Caco-2 (cell line): ENCODE results near the gene PROSER2. TPM values are rescaled to one million over a fixed set of nuclear protein-coding genes. Genes with fewer than 3 reads are reported as not detected.
A peak's percentile ranks its signal among the peaks of the same experiment; 100 is the strongest.

ENCODE experiments used
- BruUV-seq: library from RNA; stranded (reverse); fragments of 400-500 nt; replicated peaks from 2 replicates; lab custom pipeline; 2021; lab: Mats Ljungman, UMichigan
- CTCF ChIA-PET: fragments of 300-600 bp; sonication (Branson Sonifier 250); formaldehyde crosslinking; loops from one replicate; lab custom pipeline; 2022; ENCODE audit warnings: antibody characterized with exemption; lab: Charles Lee
- POLR2A ChIA-PET: fragments of 300-600 bp; sonication (Branson Sonifier 250); formaldehyde crosslinking; loops from one replicate; lab custom pipeline; 2022; ENCODE audit warnings: antibody characterized with exemption; lab: Charles Lee
- DNase-seq, 2 experiments: peaks; one replicate each; pipeline versions ENCODE4 v3.0.0 to v3.0.0-alpha.2; 2020 to 2022
- H3K27me3 ChIP-seq: replicated peaks from 2 replicates; pipeline ENCODE4 v1.6.0; 2011; ENCODE audit warnings: low read length; ENCODE audit not compliant: control insufficient read depth, insufficient read depth
- H3K36me3 ChIP-seq: 2 replicates; pipeline ENCODE4 v1.5.1; 2011; ENCODE audit warnings: low read length; ENCODE audit not compliant: control insufficient read depth, insufficient read depth
- H3K4me1 ChIP-seq: fragments of 250-450 bp; sonication (Bioruptor Pico); 2 replicates; pipeline ENCODE4 v1.5.1; 2020; ENCODE audit warnings: mild to moderate bottlenecking
- H3K4me3 ChIP-seq: 2 replicates; pipeline ENCODE4 v1.5.1; 2011; ENCODE audit warnings: low read depth, mild to moderate bottlenecking, control low read depth, low read length
- H3K9me3 ChIP-seq: fragments of 250-450 bp; sonication (Bioruptor Pico); 2 replicates; pipeline ENCODE4 v1.5.1; 2020; ENCODE audit warnings: mild to moderate bottlenecking, moderate library complexity
- H3K27ac Mint-ChIP-seq: one replicate; pipeline ENCODE4 v1.8.0; 2022; ENCODE audit warnings: mixed read lengths; ENCODE audit not compliant: unreplicated experiment
- H3K27me3 Mint-ChIP-seq: one replicate; pipeline ENCODE4 v1.8.0; 2022; ENCODE audit warnings: mixed read lengths; ENCODE audit not compliant: insufficient read depth, unreplicated experiment
- H3K36me3 Mint-ChIP-seq: one replicate; pipeline ENCODE4 v1.8.0; 2022; ENCODE audit warnings: mild to moderate bottlenecking, mixed read lengths; ENCODE audit not compliant: insufficient read depth, unreplicated experiment
- H3K4me1 Mint-ChIP-seq: one replicate; pipeline ENCODE4 v1.8.0; 2022; ENCODE audit warnings: low read depth, mixed read lengths; ENCODE audit not compliant: unreplicated experiment
- H3K4me3 Mint-ChIP-seq: one replicate; pipeline ENCODE4 v1.8.0; 2022; ENCODE audit warnings: mild to moderate bottlenecking, moderate library complexity, mixed read lengths; ENCODE audit not compliant: unreplicated experiment
- H3K9me3 Mint-ChIP-seq: one replicate; pipeline ENCODE4 v1.8.0; 2022; ENCODE audit warnings: mixed read lengths; ENCODE audit not compliant: unreplicated experiment
- CTCF ChIP-seq, 2 experiments: fragments of 200-600 bp in 1 of 2; IDR thresholded peaks; 1 replicate in 1 of 2; 2 replicates in 1 of 2; pipeline versions ENCODE4 v1.5.1 to v1.8.0; 2011 to 2022; ENCODE audit warnings: antibody characterized with exemption in 1 of 2, control low read depth in 1 of 2, inconsistent platforms in 1 of 2, low read depth in 1 of 2, low read length in 1 of 2, mild to moderate bottlenecking in 1 of 2, moderate library complexity in 1 of 2; ENCODE audit not compliant: insufficient read depth in 1 of 2, severe bottlenecking in 1 of 2, unreplicated experiment in 1 of 2
- intact Hi-C: fragments of 100-400 bp; cut with micrococcal nuclease; formaldehyde crosslinking; loops from one replicate; pipeline ENCODE4 v1.10.0; 2022; ENCODE audit not compliant: unreplicated experiment
- total RNA-seq: library from RNA; stranded (reverse); gene quantifications from 2 replicates; pipeline ENCODE4 v1.2.3, GENCODE V29; 2022

Gene PROSER2
- total RNA-seq, 1 experiment from 2014 or later: 134 TPM

DNA sequence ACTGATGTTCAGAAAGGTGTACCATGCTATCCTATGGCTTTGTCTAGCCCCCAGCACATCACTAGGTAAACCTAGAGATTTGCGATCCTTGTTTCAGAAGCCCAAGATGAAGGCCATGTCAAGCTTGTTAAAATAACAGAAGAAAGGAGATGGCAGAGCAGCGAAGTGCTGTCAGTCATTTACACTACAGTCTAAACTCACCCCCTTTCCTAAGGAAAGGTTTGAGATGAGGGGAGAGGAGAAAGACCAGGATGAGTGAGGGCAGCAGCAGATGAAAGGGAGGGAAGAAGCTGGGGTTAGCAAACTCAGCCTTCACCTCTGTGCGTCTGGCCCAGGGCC lies 74.8 kb downstream of the PROSER2 start:
- no TSS peak for BruUV-seq
- intact Hi-C loops: loop anchor here (1.0 kb wide), 3 partner anchors 16 to 23 kb away; no protein-coding TSS in a partner anchor
- Histone ChIP-seq H3K4me3 (no peak overlapping the region), H3K4me1 (peaks cover 25% of the 10 kb centered on the region), H3K27me3 (no peaks in the 10 kb centered on the region), H3K36me3 (no peaks in the 10 kb centered on the region), H3K9me3 (no peaks in the 10 kb centered on the region)
- DNase-seq: no peak
- CTCF ChIA-PET: interaction anchor here (0.8 to 1.3 kb wide), 2 partner anchors 17 to 22 kb away, joined by 3 to 5 read pairs; no protein-coding TSS in a partner anchor
- H3K4me1 Mint-ChIP-seq: peaks cover 39% of the 10 kb centered on the region
- H3K36me3 Mint-ChIP-seq: peaks cover 6% of the 10 kb centered on the region
- H3K27ac Mint-ChIP-seq: peak overlapping the region; percentile 86
- no peaks in the 10 kb centered on the region for H3K27me3 Mint-ChIP-seq
- POLR2A ChIA-PET: interaction anchor here (0.6 to 1.4 kb wide), 5 partner anchors 15 to 104 kb away, joined by 3 to 7 read pairs (median 3); no protein-coding TSS in a partner anchor
- no peak for TF ChIP-seq CTCF (IDR thresholded peaks at IDR 0.05; ENCODE audit: insufficient read depth in 1 of 2, low read depth in 1 of 2, low read length in 1 of 2, severe bottlenecking in 1 of 2, unreplicated experiment in 1 of 2)
- no peak overlapping the region for H3K4me3 Mint-ChIP-seq
- H3K9me3 Mint-ChIP-seq: no peaks in the 10 kb centered on the region

GRCh38 chr10:11898372-11899066 lies 75.4 kb downstream of the PROSER2 start:
- ChIA-PET CTCF (interaction anchor here (0.8 to 1.3 kb wide), 2 partner anchors 17 to 23 kb away, joined by 3 to 5 read pairs; no protein-coding TSS in a partner anchor), POLR2A (interaction anchor here (0.6 to 1.4 kb wide), 5 partner anchors 14 to 104 kb away, joined by 3 to 7 read pairs (median 3); no protein-coding TSS in a partner anchor)
- Mint-ChIP-seq H3K4me1 (peaks cover 39% of the 10 kb centered on the region), H3K27me3 (no peaks in the 10 kb centered on the region), H3K36me3 (peaks cover 6% of the 10 kb centered on the region), H3K27ac (peak overlapping the region; percentile 86), H3K4me3 (no peak overlapping the region), H3K9me3 (no peaks in the 10 kb centered on the region)
- TSS peak; percentile 94 for BruUV-seq
- Histone ChIP-seq H3K4me1 (peaks cover 25% of the 10 kb centered on the region), H3K9me3 (no peaks in the 10 kb centered on the region), H3K36me3 (no peaks in the 10 kb centered on the region), H3K4me3 (no peak overlapping the region), H3K27me3 (no peaks in the 10 kb centered on the region)
- intact Hi-C loops: loop anchor here (1.0 kb wide), 3 partner anchors 16 to 23 kb away; no protein-coding TSS in a partner anchor
- TF ChIP-seq CTCF (IDR thresholded peaks at IDR 0.05; ENCODE audit: insufficient read depth in 1 of 2, low read depth in 1 of 2, low read length in 1 of 2, severe bottlenecking in 1 of 2, unreplicated experiment in 1 of 2): no peak
- DNase-seq: peak; percentile 78 to 89

GRCh38 chr10:11899067-11899876 lies 76.1 kb downstream of the PROSER2 start:
- H3K4me3 Mint-ChIP-seq: no peak overlapping the region
- no TSS peak for BruUV-seq
- H3K27me3 Mint-ChIP-seq: no peaks in the 10 kb centered on the region
- no peaks in the 10 kb centered on the region for H3K9me3 Mint-ChIP-seq
- DNase-seq: no peak
- no peak for TF ChIP-seq CTCF (IDR thresholded peaks at IDR 0.05; ENCODE audit: insufficient read depth in 1 of 2, low read depth in 1 of 2, low read length in 1 of 2, severe bottlenecking in 1 of 2, unreplicated experiment in 1 of 2)
- H3K36me3 Mint-ChIP-seq: peaks cover 6% of the 10 kb centered on the region
- ChIA-PET POLR2A (interaction anchor here (1.4 kb wide), 1 partner anchor 25 kb away, joined by 3 read pairs; no protein-coding TSS in a partner anchor), CTCF (interaction anchor here (0.8 kb wide), 1 partner anchor 24 kb away, joined by 5 read pairs; no protein-coding TSS in a partner anchor)
- Histone ChIP-seq H3K4me1 (peaks cover 25% of the 10 kb centered on the region), H3K27me3 (no peaks in the 10 kb centered on the region), H3K4me3 (no peak overlapping the region), H3K9me3 (no peaks in the 10 kb centered on the region), H3K36me3 (no peaks in the 10 kb centered on the region)
- H3K4me1 Mint-ChIP-seq: peaks cover 39% of the 10 kb centered on the region
- intact Hi-C loops: no loop called here
- H3K27ac Mint-ChIP-seq: peak overlapping the region; percentile 86
